Stimulated activated CD4-positive, alpha-beta T cell treated with anti-CD3 and anti-CD28 coated beads, TNF-alpha, amount 100 ng/mL, for 1 hour (primary cell): ENCODE results near the gene RNF41.
A peak's percentile ranks its signal among the peaks of the same experiment; 100 is the strongest.
"Not testable (repeated sequence)": the region's sequence is repeated elsewhere in the genome, so short reads cannot be mapped to it uniquely, and the experiment has no call there.

Experiments used
- DNase-seq, 3 donors: peaks; one replicate each; pipeline ENCODE4 v3.0.0-alpha.2; 2020; ENCODE audit warnings: low read depth in 3 of 3, low spot score in 1 of 3

RNF41 gene

GRCh38 chr12:56221757-56222530 is at the start of gene RNF41:
TSS of gene RNF41 (minus strand) at chr12:56221922. CDS start at chr12:56214047, 7,875 bp downstream.
- peak; percentile 79 to 86 (median 84) for DNase-seq

GRCh38 chr12:56271031-56271430 is 49.3 kb upstream of the RNF41 start:
- DNase-seq: no peak

GRCh38 chr12:56267443-56268071 is 45.8 kb upstream of the RNF41 start:
- no peak for DNase-seq

- DNase-seq: peak; percentile 68 to 77 (median 68)
Observed at GRCh38 chr12:56266693-56267442, 45.1 kb upstream of the RNF41 start, which contains the start of gene COQ10A. TSS of gene COQ10A (plus strand) at chr12:56266942. CDS start at chr12:56267119, 177 bp downstream.

- DNase-seq: not testable (repeated sequence)
Observed at GRCh38 chr12:56266068-56266692, 44.5 kb upstream of the RNF41 start.

- DNase-seq: not testable (repeated sequence)
Observed at GRCh38 chr12:56262955-56263354, 41.2 kb upstream of the RNF41 start.

GRCh38 chr12:56261503-56262232 is 39.9 kb upstream of the RNF41 start:
- DNase-seq: no peak

- no peak for DNase-seq
Observed at GRCh38 chr12:56260921-56261320, 39.2 kb upstream of the RNF41 start.

GRCh38 chr12:56260380-56260779 is 38.7 kb upstream of the RNF41 start:
- DNase-seq: no peak

GRCh38 chr12:56258820-56259183 is 37.1 kb upstream of the RNF41 start:
- DNase-seq: no peak

GRCh38 chr12:56258068-56258819 is 36.5 kb upstream of the RNF41 start, which contains the start of gene ANKRD52:
TSS of gene ANKRD52 (minus strand) at chr12:56258384. CDS start at chr12:56258269, 115 bp downstream.
- DNase-seq: peak; percentile 34 to 74 (median 55)

GRCh38 chr12:56257491-56258067 is 35.9 kb upstream of the RNF41 start:
- DNase-seq: no peak

- DNase-seq: no peak
Observed at GRCh38 chr12:56257071-56257470, 35.3 kb upstream of the RNF41 start.

GRCh38 chr12:56256326-56256960 is 34.7 kb upstream of the RNF41 start:
- DNase-seq: no peak

GRCh38 chr12:56255671-56256070 is 33.9 kb upstream of the RNF41 start:
- DNase-seq: no peak

- DNase-seq: no peak
Observed at GRCh38 chr12:56253091-56253490, 31.4 kb upstream of the RNF41 start.

GRCh38 chr12:56252649-56253048 is 30.9 kb upstream of the RNF41 start:
- DNase-seq: no peak

GRCh38 chr12:56248711-56249110 is 27.0 kb upstream of the RNF41 start:
- DNase-seq: no peak

- DNase-seq: no peak
Observed at GRCh38 chr12:56247923-56248322, 26.2 kb upstream of the RNF41 start.
